Ureter (tissue), 1 donor: ENCODE results near the gene TXNRD3. TPM values are rescaled to one million over a fixed set of nuclear protein-coding genes. Genes with fewer than 3 reads are reported as not detected.
"Not testable (repeated sequence)": the region's sequence is repeated elsewhere in the genome, so short reads cannot be mapped to it uniquely, and the experiment has no call there.

ENCODE experiments used
- DNase-seq: peaks from one replicate; pipeline ENCODE4 v3.0.0-alpha.2; 2020; ENCODE audit warnings: low spot score
- total RNA-seq: library from RNA; stranded (reverse); gene quantifications from one replicate; pipeline ENCODE4 v1.2.4, GENCODE V29; 2023
- donor health status: DM: yes; HTN: yes; CAD: no.

Gene TXNRD3
- total RNA-seq, 1 donor from 2014 or later: 12.3 TPM

DNA sequence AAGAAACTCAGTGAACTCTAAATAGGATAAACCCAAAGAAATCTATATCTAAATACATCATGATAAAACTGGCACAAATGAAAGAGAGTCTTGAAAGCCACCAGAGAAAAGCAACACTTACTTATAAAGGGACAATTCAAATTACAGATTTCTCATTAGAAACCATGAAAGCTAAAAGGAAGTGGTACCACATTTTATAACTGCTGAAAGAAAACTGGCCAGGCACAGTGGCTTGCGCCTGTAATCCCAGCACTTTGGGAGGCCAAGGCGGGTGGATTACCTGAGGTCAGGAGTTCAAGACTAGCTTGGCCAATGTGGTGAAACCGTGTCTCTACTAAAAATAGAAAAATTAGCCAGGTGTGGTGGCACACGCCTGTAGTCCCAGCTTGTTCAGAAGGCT, 59.4 kb downstream of the TXNRD3 start:
- DNase-seq: not testable (repeated sequence)

DNA sequence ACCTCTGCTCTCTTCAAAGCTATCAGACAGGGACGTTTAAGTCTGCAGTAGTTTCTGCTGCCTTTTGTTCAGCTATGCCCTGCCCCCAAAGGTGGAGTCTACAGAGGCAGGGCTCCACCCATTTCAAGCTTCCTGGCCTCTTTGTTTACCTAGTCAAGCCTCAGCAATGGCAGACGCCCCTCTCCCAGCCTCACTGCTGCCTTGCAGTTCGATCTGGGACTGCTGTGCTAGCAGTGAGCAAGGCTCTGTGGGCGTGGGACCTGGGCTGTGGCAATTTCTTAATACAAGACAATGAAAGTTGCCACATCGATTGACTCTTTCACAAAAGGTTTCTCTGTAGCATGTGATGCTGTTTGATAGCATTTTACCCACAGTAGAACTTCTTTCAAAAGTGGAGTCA, 63.4 kb downstream of the TXNRD3 start:
- DNase-seq: not testable (repeated sequence)

DNA sequence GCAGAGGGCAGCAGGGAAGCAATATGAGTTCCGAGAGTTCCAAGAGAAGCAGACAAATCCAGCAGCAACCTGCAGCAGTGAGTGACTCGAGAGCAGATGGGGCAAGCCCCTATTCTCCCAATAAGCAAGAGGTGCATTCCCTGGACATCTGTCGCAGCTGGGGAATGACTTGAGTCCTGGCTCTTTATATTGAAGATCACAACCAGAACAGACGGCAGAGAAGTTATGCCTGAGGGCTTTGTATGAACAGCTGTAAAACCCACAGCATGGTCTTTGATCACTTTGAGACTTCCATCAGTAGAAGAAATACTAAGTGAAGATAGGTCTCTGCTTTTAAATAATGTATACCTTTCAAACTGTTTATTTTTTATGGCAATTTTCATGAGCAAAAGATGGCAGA, 72.6 kb downstream of the TXNRD3 start:
- no peak for DNase-seq

DNA sequence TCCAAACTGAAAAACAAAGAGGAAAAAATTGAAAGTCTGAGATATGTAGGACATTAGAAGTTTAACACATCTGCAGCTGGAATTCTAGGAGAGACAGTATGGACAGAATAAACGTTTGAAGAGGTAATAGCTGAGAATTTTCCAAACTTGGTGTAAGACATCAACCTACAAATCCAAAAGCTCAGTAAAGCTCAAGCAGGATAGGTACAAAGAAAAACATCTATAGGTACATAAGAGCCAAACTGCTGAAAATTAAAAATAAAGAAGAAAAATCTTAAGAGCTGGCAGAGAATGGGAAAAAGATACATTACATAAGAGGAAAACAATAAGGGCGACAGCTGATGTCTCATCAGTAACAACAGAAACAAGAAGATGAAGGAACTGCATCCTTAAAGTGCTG, 73.4 kb downstream of the TXNRD3 start:
- no peak for DNase-seq

DNA sequence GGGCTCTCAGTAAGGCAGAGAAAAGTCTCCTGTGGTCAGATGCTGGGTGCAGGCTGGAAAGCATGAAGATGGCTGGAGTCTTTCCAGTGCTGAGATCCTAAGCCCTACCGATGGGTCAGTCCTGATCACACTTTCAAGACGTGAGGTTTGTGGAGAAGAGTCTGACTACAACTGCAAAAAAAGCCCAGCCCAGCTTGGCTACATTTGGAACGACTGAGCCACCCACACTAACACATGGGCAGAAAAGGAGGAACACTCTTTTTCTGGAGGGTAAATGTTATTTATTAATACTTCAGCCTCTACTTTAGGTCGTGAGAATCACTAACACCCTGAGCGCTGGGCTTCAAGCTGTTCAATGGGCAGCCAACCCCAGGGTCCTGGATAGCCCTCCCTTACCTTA, 74.2 kb downstream of the TXNRD3 start:
- no peak for DNase-seq

DNA sequence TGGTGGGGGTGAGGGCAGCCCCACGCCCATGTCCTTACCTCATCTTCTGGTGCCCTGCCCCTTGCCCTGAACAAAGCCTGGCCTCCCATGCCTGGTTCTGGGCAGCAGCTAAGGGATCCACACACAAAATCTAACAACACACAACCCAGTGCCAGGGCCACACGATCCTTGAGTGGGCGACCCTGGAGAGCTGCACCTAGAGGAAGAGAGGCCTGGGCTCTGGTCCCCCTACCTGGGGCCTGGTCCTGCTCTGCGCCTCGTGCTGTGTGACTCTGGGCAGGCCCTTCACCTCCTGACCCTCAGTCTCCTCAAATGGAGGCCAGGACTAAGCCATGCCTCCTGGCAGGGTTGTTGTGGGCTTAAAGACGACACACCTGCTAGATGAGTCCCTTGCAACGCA, 76.2 kb downstream of the TXNRD3 start:
- no peak for DNase-seq

DNA sequence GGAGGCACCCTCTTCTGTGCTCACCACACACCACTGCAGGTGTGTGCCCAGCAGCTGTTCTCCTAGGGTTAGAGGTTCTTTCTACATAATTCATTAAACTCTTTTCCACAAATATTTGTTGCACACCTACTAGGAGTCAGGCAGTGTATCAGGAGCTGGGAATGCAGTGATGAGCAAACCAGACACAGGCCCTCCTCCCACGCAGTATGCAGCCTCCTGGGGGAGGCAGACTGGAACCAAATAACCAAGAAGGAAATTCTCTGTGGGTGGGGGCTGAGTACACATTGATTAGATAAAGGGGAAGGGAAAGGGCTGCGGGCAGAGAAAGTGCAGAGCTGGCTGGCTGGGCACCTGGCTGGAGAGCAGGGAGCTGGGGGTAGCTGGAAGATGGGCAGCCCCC, 77.7 kb downstream of the TXNRD3 start:
- DNase-seq: no peak

DNA sequence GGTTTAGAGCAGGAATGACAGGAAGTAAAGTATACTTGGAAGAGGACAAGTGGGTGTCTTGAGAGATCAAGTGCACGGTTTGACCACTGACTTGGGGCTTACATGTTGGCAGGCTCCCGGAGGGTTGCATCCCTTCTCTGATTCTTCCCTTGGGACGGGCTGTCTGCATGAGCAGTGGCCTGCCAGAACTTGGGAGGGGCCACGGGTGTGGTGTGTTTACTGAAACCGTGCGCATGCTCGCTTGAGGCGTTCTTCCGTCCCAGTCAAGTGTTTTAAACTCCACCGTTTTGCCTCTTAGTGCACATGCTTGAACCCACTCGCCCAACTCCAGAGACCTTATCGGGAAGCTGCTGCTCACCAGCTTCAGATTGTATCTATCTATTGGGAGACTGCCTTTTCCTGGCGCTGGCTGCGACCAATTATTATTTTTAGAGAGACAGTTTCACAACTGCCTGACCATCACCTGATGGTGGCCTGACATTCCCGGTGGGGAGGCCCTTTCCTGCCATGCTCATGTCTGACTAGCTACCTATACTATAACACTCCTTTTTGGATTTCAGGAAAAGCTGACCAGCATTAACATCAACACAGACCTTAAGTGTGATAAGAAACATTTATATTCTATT, 81.3 kb downstream of the TXNRD3 start:
- DNase-seq: no peak

DNA sequence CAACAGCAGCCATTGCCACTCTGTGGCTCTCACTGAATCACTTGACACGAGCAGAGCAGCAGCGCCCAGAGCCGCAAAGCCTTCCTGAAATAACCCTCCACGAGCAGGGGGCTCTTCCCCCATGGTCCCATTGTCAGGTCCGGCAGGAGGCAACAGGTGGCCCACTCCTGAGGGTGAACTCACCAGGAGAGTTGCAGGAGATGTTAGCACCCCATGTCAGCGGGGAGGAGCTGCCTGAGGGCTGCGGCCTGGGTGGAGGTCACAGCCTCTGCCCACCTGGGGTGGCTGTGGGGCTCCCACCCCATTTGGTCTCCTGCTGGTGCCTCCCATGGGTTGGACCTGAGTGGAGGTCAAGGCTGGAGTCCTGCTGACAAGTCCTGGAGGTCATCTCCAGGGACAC, 83.8 kb downstream of the TXNRD3 start:
- no peak for DNase-seq

DNA sequence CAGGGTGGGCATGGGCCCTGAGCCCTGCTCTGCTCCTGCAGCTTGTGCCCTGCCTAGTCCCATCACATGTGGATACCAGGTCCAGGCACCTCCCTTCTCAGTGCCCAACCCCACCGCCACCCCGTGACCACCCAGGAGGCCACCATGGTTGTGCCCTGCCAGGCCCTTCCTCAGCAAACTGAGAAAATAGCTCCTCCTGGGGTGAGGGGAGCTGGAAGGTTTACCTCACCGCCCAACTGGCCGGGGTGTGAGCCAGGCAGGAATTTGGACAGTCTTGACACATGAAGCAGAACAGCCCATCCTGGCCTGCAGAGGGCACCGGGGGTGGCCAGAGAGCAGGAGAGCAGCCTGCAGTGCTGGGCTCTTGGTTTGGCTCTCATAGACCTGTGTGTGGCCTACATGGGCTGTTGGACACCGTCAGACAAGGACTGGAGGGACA, 84.8 kb downstream of the TXNRD3 start:
- no peak for DNase-seq

DNA sequence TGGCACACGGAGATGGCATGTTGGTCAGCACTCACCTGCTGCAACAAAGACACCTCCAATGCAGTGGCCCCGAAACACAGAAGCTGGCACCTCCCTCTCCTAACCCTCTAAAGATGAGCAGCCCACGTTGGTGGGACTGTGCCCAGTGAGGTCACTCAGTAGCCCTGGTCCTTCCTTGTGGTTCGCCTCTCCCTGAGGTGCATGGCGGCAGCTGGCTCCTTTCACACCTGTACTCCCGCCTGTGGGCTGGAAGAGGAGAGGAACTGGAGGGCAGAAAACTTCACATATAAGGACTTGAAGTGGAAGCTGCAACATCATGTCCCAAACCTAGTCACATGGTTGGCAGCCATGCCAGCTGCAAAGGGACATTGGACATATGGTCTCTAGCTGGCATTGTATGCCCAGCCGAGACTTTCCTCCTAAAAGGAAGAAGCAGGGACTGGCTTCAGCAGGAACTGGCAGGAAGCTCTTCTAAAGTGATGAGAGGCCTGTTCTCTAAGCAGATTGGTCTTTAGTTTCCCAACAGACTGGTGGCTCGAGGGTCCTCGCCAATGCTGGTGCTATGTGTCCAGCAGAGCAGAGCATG, 85.4 kb downstream of the TXNRD3 start:
- DNase-seq: no peak

DNA sequence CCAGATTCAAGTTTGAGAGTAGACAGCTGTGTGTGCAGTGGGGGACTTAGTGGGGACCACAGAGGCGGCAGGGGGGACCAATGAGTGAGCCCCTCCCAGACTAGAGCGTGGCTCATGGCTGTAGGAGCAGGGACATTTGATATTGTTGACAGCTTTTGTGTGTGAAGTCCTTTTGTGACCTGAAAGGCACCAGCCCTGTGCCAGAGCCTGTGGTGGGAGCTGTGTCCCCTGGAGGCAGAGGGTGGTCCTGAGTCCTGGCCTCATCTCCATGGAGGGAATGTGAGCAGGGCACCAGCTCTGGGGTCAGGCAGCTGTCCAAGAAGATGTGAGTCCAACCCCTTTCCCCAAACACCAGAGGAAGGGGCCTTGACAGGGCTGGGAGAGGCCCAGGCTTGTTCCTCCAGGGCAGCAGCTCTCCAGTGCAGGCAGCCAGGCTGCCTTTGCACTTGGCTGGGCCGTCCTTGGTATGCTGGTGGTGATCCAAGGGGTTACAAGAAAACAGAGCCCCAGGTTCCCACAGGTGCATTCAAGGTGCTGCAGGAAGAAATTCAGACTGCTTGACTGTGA, 86.1 kb downstream of the TXNRD3 start:
- no peak for DNase-seq

DNA sequence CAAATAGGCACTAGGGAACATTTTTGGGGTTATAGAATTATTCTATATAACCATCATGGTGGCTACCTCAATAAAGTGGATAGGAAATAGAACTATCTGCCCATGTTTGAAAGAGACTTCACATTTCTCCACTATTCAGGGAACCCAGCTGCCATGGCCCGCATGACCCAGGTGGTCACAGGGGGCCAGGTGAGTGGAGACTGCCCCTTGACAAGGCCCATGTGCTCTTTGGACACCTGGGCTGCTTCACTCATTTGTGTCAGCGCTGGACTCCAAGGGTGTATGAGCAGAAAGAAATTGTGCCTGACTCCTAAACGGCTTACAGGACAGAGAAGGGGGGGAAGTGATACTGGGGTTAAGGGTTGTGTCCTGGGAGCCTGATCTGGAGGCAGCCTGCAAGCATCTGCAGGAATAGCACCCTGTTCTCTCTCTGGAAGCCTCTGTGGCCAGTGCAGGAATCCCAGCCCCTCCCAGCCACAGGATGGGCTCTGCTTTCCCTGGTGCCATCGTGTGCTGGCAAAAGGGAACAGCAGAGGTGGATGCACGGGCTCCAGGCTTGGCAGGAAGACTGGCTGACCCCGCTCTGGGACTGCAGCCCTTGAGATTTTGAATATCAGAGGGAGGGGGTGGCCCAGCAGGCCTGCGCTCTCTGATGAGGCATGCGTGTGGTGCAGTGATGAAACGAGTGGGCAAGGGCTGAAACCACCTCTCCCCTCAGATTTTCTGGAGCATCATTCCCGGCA, 87.1 kb downstream of the TXNRD3 start:
- no peak for DNase-seq

DNA sequence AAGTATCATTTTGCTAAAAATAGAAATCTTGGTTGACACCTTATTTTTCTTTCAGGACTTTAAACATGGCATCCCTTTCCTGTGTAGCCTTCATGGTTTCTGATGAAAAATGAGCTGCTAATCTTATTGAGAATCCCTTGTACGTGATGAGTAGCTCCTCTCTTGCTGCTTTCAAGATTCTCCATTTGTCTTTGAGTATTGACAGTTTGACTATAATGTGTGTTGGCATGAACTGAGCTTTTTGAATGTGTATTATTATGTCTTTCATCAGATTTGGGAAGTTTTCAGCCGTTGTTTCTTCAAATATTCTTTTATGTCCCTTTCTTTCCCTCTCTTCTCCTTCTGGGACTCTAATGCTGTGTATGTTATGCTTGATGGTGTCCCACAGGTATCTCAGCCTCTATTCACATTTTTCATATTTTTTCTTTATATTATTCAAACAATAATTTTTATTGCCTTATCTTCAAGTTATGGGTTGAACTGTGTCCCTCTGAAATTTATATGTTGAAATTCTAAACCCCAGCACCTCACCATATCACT, 92.1 kb downstream of the TXNRD3 start:
- DNase-seq: no peak

DNA sequence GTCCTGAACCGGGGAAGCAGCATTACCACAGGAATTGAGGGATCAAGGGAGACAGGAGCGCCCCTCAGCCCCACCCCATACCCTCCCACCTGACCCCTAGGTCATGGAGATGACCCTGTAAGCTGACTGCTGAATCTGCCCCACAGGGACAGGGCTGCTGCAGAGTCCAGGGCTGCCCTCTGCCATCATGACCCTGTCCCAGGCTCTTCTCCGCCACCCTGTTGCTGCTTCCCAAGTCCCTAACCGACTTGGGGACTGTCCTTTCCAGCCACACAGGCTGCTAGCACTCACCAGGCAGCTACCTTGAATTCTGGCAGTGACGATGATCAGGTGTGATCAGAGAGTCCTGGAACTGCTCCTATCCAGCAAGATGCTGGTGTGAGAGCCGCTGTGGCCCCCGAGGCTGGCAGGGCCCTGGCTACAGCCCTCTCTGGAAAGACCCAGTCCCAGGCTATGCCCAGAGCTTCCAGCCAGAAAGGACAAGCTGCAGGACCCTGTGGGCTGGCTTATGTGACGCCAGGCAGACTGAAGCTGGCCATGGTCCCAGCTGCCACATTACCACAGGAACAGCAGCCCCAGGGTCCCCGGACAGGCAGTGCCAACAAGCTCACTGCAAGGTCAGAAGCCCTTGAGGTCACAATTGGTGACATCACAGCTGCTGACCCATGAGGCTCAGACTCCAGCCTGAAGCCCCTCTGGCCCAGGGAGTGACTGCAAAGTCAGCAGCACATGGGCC, 96.4 kb downstream of the TXNRD3 start, which contains the start of gene C3orf22:
C3orf22 (minus strand) TSS at position 597 of the 736 bp plus-strand sequence. CDS start 5,542 bp downstream, outside the sequence.
- peak; percentile 19 for DNase-seq

DNA sequence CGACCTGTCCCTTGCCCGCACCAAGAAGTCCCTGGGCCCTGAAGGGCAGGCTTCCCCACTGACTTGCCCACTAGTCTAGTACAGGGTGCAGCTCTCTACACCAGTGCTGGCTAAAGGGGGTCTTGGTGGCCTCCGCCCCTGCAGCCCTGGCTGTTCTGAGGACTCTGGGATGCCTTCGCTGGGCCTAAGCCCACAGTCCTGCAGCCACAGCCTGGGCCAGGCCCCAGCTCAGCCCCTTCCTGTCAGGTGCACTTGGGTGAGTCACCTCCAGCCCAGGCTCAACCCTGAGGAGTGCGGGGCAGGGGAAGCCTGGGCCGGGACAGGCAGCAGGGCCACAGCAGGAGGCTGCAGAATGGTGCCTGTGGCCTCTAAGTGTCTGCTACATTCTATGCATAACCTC, 97.2 kb downstream of the TXNRD3 start:
- no peak for DNase-seq

DNA sequence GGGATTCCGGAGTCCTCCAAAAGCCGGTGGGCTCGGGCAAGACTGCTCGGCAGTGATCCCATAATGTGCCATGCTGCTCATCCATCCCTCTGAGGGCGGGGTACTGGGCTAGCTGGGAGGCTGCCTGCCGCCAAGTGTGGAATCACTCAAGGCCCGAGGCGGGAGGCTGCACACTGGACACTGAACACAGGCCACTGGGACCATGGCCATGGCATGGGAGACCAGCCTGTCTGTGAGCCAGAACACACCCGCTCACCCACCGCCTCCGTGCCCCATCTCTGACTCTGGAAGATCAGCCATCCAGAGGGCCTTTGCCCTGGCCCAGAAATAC, 97.5 kb downstream of the TXNRD3 start:
- DNase-seq: peak; percentile 8

Other genes with a start within 250 kb of the TXNRD3 start
- gene ZXDC, start 179.2 kb downstream of the TXNRD3 start, total RNA-seq: 56.5 TPM
- gene UROC1, start 137.4 kb downstream of the TXNRD3 start, total RNA-seq: not detected
- not detected for gene CHST13, start 131.0 kb downstream of the TXNRD3 start, total RNA-seq
- not detected for gene C3orf22, start 96.2 kb downstream of the TXNRD3 start, total RNA-seq
- gene CHCHD6, start 49.1 kb upstream of the TXNRD3 start, total RNA-seq: 15.9 TPM